ENCODE data around the gene ZCCHC24.

The ZCCHC24 gene

GRCh38 chr10:79392020-79392398 is 53.4 kb downstream of the ZCCHC24 start:
- no peak for DNase-seq (ENCODE audit: low spot score in 2 of 2)
- Histone ChIP-seq H3K4me3 (no peak overlapping the region), H3K4me1 (no peaks in the 10 kb centered on the region), H3K36me3 (replicated peaks) (no peaks in the 10 kb centered on the region), H3K9me3 (no peaks in the 10 kb centered on the region), H3K27me3 (ENCODE audit: low read depth) (no peaks in the 10 kb centered on the region)
- in situ Hi-C loops (cut with MboI; ENCODE audit: low sequenced_read_pairs) = loop anchor here (25.0 kb wide), 1 partner anchor 545 kb away; the partner anchor contains the start of gene SFTPD

DNA sequence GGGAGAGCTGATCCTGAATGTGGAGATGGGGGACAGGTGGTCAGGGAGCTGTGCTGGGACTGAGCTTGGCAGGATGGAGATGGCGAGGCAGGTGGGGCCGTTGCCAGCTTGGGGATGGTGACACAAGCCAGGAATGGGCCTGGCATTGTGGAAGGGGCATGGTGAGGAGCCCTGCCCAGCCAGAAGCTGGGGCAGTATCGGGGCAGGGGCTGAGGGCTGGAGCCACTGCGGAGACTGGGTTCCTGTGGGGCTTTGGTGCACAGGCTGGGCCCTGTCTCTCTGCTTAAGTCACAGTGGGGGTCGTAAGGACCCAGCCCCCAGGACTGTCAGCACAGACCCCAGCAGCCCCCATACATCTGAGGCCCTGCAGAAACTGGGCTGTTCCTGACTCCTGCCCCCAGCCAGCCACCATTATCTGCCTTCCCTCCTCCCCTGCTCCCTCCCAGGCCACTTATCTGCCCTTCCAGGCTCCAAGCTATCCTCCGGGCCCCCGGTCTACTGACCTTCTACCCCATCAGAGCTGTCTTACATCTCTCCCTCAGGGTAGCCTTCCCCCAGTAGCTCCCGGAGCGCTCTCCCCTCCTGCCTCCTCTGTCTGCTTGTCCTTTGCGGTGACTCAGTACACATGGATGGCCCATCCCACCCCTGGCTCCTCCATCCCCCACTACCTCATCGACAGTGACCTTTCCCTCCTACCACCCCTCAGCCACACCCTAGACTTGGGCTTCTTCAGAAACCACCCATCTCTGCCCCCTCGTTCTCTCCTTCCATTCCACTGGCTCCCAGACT is 54.0 kb downstream of the ZCCHC24 start:
- H3K36me3 ChIP-seq (replicated peaks) = no peaks in the 10 kb centered on the region
- H3K4me1 ChIP-seq = no peaks in the 10 kb centered on the region
- no peaks in the 10 kb centered on the region for H3K27me3 ChIP-seq (ENCODE audit: low read depth)
- no peaks in the 10 kb centered on the region for H3K9me3 ChIP-seq
- in situ Hi-C loops (cut with MboI; ENCODE audit: low sequenced_read_pairs) = loop anchor here (25.0 kb wide), 1 partner anchor 546 kb away; the partner anchor contains the start of gene SFTPD
- no peak for DNase-seq (ENCODE audit: low spot score in 2 of 2)
- no peak overlapping the region for H3K4me3 ChIP-seq

- in situ Hi-C loops (cut with MboI; ENCODE audit: low sequenced_read_pairs) = loop anchor here (25.0 kb wide), 1 partner anchor 547 kb away; the partner anchor contains the start of gene SFTPD
- Histone ChIP-seq H3K9me3 (no peaks in the 10 kb centered on the region), H3K27me3 (ENCODE audit: low read depth) (no peaks in the 10 kb centered on the region), H3K4me3 (no peak overlapping the region), H3K36me3 (replicated peaks) (no peaks in the 10 kb centered on the region), H3K4me1 (no peaks in the 10 kb centered on the region)
- DNase-seq (ENCODE audit: low spot score in 2 of 2) = peak in 1 of 2 experiments; percentile 5
These were observed 54.7 kb downstream of the ZCCHC24 start for GRCh38 chr10:79390551-79391229.

DNA sequence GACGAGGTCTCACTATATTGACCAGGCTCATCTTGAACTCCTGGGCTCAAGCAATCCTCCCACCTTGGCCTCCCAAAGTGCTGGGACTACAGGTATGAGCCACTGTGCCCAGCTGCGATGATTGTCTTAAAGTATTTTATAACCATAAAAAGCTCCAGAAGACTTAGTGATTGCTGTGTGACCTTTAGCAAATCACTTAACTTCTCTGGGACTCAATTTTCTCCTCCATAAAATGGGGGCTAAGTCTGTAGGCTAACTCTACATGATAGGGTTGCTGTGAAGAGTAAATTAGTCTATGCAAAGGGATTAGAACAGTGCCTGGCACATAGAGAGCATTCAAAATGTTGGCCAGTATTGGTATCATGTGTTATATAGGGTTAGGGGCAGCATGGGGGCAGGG is 55.4 kb downstream of the ZCCHC24 start:
- in situ Hi-C loops (cut with MboI; ENCODE audit: low sequenced_read_pairs) = loop anchor here (25.0 kb wide), 1 partner anchor 547 kb away; the partner anchor contains the start of gene SFTPD
- Histone ChIP-seq H3K36me3 (replicated peaks) (no peaks in the 10 kb centered on the region), H3K27me3 (ENCODE audit: low read depth) (no peaks in the 10 kb centered on the region), H3K9me3 (no peaks in the 10 kb centered on the region), H3K4me3 (no peak overlapping the region), H3K4me1 (no peaks in the 10 kb centered on the region)
- no peak for DNase-seq (ENCODE audit: low spot score in 2 of 2)

DNA sequence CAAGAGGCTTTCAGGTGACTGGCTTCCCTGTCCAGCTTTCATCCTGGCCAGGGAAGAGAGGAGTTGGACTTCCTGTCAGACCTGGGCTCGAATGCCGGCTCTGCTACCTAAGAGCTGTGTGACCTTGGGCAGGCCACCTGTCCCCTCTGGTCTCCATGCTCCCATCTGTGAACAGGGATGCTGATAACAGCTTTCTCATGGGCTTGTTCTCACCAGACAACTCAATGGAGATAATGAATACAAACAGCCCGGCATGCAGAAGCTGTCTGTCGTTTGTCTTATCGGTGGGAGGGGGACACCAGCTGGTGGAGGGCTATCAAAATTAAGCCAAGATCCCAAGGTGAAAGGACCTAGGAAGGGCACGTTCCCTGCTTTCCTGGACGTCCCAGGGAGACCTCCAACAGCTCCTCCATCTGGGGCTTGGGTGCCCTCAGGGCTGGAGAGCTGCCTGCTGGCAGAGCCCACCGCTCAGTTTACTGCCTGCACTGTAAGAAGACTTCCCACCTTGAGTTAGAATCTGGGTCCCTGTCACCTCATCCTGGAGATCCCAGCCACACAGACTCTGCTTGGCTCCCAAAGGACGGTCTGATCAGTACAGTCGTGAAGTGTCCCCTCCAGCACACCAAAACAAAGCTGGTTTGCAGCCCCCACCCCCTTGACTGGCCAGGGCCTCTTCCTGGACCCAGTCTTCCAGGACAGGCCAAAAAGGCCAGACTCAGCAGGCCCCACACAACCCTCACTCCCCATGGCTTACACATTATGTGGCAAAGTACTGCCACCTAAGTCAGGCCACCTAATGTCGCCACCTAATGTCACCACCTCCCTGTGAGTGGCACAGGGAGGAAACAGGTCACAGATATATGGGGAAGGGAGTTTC is 57.2 kb downstream of the ZCCHC24 start:
- in situ Hi-C loops (cut with MboI; ENCODE audit: low sequenced_read_pairs) = loop anchor here (25.0 kb wide), 1 partner anchor 549 kb away; the partner anchor contains the start of gene SFTPD
- peak in 1 of 2 experiments; percentile 3 for DNase-seq (ENCODE audit: low spot score in 2 of 2)
- H3K4me3 ChIP-seq = no peak overlapping the region
- H3K4me1 ChIP-seq = no peaks in the 10 kb centered on the region
- no peaks in the 10 kb centered on the region for H3K27me3 ChIP-seq (ENCODE audit: low read depth)
- no peaks in the 10 kb centered on the region for H3K9me3 ChIP-seq
- H3K36me3 ChIP-seq (replicated peaks) = no peaks in the 10 kb centered on the region

DNA sequence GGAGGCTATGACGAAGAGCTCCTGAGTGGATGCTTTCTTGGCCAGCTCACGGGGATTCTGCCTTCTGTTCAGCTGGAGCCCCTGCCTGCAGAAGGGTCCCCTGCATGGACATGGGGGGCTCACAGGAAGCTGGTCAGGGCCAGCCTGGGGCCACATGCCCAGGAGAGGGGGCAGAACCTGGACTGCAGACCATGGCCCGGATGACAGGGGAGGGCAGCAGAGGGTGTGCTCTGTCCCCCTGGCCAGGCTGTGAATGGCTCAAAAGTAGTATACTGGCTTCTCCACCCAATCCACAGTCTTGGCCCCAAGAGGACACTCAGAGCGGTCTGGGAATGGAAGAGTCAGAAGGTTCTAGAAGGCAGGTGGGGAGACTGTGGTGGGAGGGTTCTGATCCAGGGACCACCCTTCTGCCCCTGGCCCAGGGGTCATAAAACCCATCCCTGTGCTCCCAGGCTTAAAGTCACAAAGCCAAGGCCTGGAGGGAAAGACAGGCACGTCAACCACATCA is 57.9 kb downstream of the ZCCHC24 start:
- Histone ChIP-seq H3K36me3 (replicated peaks) (no peaks in the 10 kb centered on the region), H3K27me3 (ENCODE audit: low read depth) (no peaks in the 10 kb centered on the region), H3K4me1 (no peaks in the 10 kb centered on the region), H3K4me3 (no peak overlapping the region), H3K9me3 (no peaks in the 10 kb centered on the region)
- in situ Hi-C loops (cut with MboI; ENCODE audit: low sequenced_read_pairs) = loop anchor here (25.0 kb wide), 1 partner anchor 550 kb away; the partner anchor contains the start of gene SFTPD
- peak in 1 of 2 experiments; percentile 2 for DNase-seq (ENCODE audit: low spot score in 2 of 2)

DNA sequence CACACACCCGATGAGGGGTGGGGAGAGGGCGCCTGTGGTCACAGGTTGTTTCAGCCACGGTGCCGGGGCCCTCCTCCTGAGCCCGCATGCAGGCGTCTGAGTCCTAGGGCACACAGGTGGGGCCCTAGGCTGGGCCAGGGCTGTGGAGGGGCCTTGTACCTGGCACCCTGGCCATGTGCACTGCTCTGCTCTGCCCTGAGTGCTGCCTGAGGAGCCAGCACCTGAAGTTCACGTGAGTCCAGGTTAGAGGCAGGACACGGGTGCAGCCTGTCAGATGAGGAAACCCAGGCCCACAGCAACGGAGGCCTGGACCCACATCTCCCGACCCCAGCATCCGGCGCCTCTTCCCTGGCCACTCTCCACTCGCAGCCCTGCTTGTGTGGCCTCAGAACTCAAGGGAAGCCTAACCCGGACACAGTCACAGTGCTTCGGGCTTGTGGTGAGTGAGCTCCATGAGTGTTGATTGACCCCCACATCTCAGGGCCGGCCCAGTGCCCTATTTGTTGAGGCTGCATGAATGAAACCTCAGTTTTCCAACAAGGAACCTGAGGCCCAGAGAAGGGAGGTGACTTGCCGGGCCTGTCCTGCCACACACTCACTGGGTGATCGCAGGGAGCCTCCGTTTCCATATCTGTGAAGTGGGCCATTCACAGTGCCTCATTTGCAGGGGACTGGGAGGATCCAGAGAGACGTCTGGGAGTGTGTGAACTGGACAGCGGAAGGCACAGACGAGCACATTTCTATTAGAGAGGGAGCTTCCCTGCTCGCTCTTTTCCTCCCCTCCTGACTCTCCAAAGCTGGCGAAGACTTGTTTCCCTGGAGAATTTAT is 58.6 kb downstream of the ZCCHC24 start:
- DNase-seq (ENCODE audit: low spot score in 2 of 2) = peak in 1 of 2 experiments; percentile 4
- no peaks in the 10 kb centered on the region for H3K27me3 ChIP-seq (ENCODE audit: low read depth)
- H3K4me1 ChIP-seq = no peaks in the 10 kb centered on the region
- in situ Hi-C loops (cut with MboI; ENCODE audit: low sequenced_read_pairs) = loop anchor here (25.0 kb wide), 1 partner anchor 550 kb away; the partner anchor contains the start of gene SFTPD
- no peaks in the 10 kb centered on the region for H3K36me3 ChIP-seq (replicated peaks)
- no peaks in the 10 kb centered on the region for H3K9me3 ChIP-seq
- no peak overlapping the region for H3K4me3 ChIP-seq

- Histone ChIP-seq H3K36me3 (replicated peaks) (no peaks in the 10 kb centered on the region), H3K4me3 (no peak overlapping the region), H3K27me3 (ENCODE audit: low read depth) (no peaks in the 10 kb centered on the region), H3K4me1 (no peaks in the 10 kb centered on the region), H3K9me3 (no peaks in the 10 kb centered on the region)
- DNase-seq (ENCODE audit: low spot score in 2 of 2) = peak in 1 of 2 experiments; percentile 12
- in situ Hi-C loops (cut with MboI; ENCODE audit: low sequenced_read_pairs) = loop anchor here (25.0 kb wide), 1 partner anchor 551 kb away; the partner anchor contains the start of gene SFTPD
These were observed 59.5 kb downstream of the ZCCHC24 start for GRCh38 chr10:79385804-79386531.

- peak in 1 of 2 experiments; percentile 3 for DNase-seq (ENCODE audit: low spot score in 2 of 2)
These were observed 60.0 kb downstream of the ZCCHC24 start for GRCh38 chr10:79385392-79385795.

GRCh38 chr10:79384773-79385391 is 60.5 kb downstream of the ZCCHC24 start:
- H3K9me3 ChIP-seq = no peaks in the 10 kb centered on the region
- no peaks in the 10 kb centered on the region for H3K4me1 ChIP-seq
- no peaks in the 10 kb centered on the region for H3K27me3 ChIP-seq (ENCODE audit: low read depth)
- H3K36me3 ChIP-seq (replicated peaks) = no peaks in the 10 kb centered on the region
- H3K4me3 ChIP-seq = no peak overlapping the region
- in situ Hi-C loops (cut with MboI; ENCODE audit: low sequenced_read_pairs) = loop anchor here (25.0 kb wide), 1 partner anchor 552 kb away; the partner anchor contains the start of gene SFTPD
- peak in 1 of 2 experiments; percentile 1 for DNase-seq (ENCODE audit: low spot score in 2 of 2)

More at GRCh38 chr10:79385392-79385795, 60.0 kb downstream of the ZCCHC24 start:
- Histone ChIP-seq H3K36me3 (replicated peaks) (no peaks in the 10 kb centered on the region), H3K27me3 (ENCODE audit: low read depth) (no peaks in the 10 kb centered on the region), H3K9me3 (no peaks in the 10 kb centered on the region), H3K4me1 (no peaks in the 10 kb centered on the region), H3K4me3 (no peak overlapping the region)
- in situ Hi-C loops (cut with MboI; ENCODE audit: low sequenced_read_pairs) = loop anchor here (25.0 kb wide), 1 partner anchor 552 kb away; the partner anchor contains the start of gene SFTPD

GRCh38 chr10:79383974-79384606 is 61.3 kb downstream of the ZCCHC24 start:
- no peaks in the 10 kb centered on the region for H3K36me3 ChIP-seq (replicated peaks)
- in situ Hi-C loops (cut with MboI; ENCODE audit: low sequenced_read_pairs) = loop anchor here (25.0 kb wide), 1 partner anchor 553 kb away; the partner anchor contains the start of gene SFTPD
- no peak overlapping the region for H3K4me3 ChIP-seq
- no peaks in the 10 kb centered on the region for H3K27me3 ChIP-seq (ENCODE audit: low read depth)
- no peaks in the 10 kb centered on the region for H3K9me3 ChIP-seq
- peak in 1 of 2 experiments; percentile 4 for DNase-seq (ENCODE audit: low spot score in 2 of 2)
- H3K4me1 ChIP-seq = no peaks in the 10 kb centered on the region

Measured in HAP-1 (cell line).